DMS114 treated with DMSO at 0.1 percent for 48 hours (cell line): ENCODE measurements around the gene ZMAT2.
"Not testable (repeated sequence)": the region's sequence is repeated elsewhere in the genome, so short reads cannot be mapped to it uniquely, and the experiment has no call there.

Experiments used
- DNase-seq: peaks from one replicate; lab custom pipeline; 2025; ENCODE audit not compliant: unreplicated experiment; lab: John Stamatoyannopoulos, UW

Gene ZMAT2

GRCh38 chr5:140707812-140708211, 7.6 kb downstream of the ZMAT2 start:
- no peak for DNase-seq

- DNase-seq: not testable (repeated sequence)
These were observed 8.5 kb downstream of the ZMAT2 start for GRCh38 chr5:140708787-140709186.

GRCh38 chr5:140710899-140711552, 10.8 kb downstream of the ZMAT2 start:
- DNase-seq: peak; percentile 95

GRCh38 chr5:140711794-140712193, 11.5 kb downstream of the ZMAT2 start:
- no peak for DNase-seq

GRCh38 chr5:140713562-140714094, 13.4 kb downstream of the ZMAT2 start:
- no peak for DNase-seq

GRCh38 chr5:140716238-140716637, 16.0 kb downstream of the ZMAT2 start:
- DNase-seq: not testable (repeated sequence)

- DNase-seq: no peak
These were observed 18.0 kb downstream of the ZMAT2 start for GRCh38 chr5:140718266-140718592.

- DNase-seq: not testable (repeated sequence)
These were observed 20.5 kb downstream of the ZMAT2 start for GRCh38 chr5:140720738-140721137.

GRCh38 chr5:140721395-140721794, 21.1 kb downstream of the ZMAT2 start:
- not testable (repeated sequence) for DNase-seq

GRCh38 chr5:140725799-140726471, 25.7 kb downstream of the ZMAT2 start:
- no peak for DNase-seq

GRCh38 chr5:140733098-140733497, 32.9 kb downstream of the ZMAT2 start:
- DNase-seq: no peak

GRCh38 chr5:140734354-140734753, 34.1 kb downstream of the ZMAT2 start:
- DNase-seq: no peak

- DNase-seq: no peak
These were observed 37.2 kb downstream of the ZMAT2 start for GRCh38 chr5:140737486-140737885.

- no peak for DNase-seq
These were observed 41.7 kb downstream of the ZMAT2 start for GRCh38 chr5:140741967-140742366.

- DNase-seq: no peak
These were observed 53.3 kb downstream of the ZMAT2 start for GRCh38 chr5:140753561-140753960.
